HEK293 (cell line): ENCODE data around the gene STN1.

ENCODE experiments used
- CTCF ChIA-PET: fragments of 350-600 bp; formaldehyde crosslinking; extraction: SDS; loops from one replicate; lab custom pipeline; 2021; ENCODE audit warnings: antibody characterized with exemption; lab: Yijun Ruan, JAX
- POLR2A ChIA-PET: fragments of 300-600 bp; formaldehyde crosslinking; extraction: SDS; loops from one replicate; lab custom pipeline; 2020; ENCODE audit warnings: antibody characterized with exemption, inconsistent platforms; lab: Yijun Ruan, JAX
- H3K27ac ChIP-seq: fragments of 200-500 bp; sonication (Bioruptor generic); 2 replicates; pipeline ENCODE4 v1.5.1; 2014; ENCODE audit warnings: low read depth, low read length, control low read depth, inconsistent platforms; ENCODE audit errors: extremely low read depth
- H3K36me3 ChIP-seq, 2 experiments: fragments of 200-500 bp in 1 of 2; sonication (Bioruptor generic) in 1 of 2; 1 replicate in 1 of 2; 2 replicates in 1 of 2; pipeline ENCODE4 v1.5.1; 2014 to 2017; ENCODE audit warnings: inconsistent platforms in 2 of 2, low read length in 2 of 2; ENCODE audit not compliant: control insufficient read depth in 2 of 2, insufficient read depth in 1 of 2
- H3K4me1 ChIP-seq: fragments of 200-500 bp; sonication (Bioruptor generic); 2 replicates; pipeline ENCODE4 v1.5.1; 2014; ENCODE audit warnings: mild to moderate bottlenecking, low read length, inconsistent platforms; ENCODE audit not compliant: control insufficient read depth, insufficient read depth
- H3K4me3 ChIP-seq: 2 replicates; pipeline ENCODE4 v1.5.1; 2011; ENCODE audit warnings: low read depth, mild to moderate bottlenecking, control low read depth, low read length, moderate library complexity
- H3K9me3 ChIP-seq: fragments of 200-500 bp; sonication (Bioruptor generic); 2 replicates; pipeline ENCODE4 v1.5.1; 2014; ENCODE audit warnings: low read depth, low read length, inconsistent platforms; ENCODE audit not compliant: control insufficient read depth, insufficient read depth
- IKZF3 ChIP-seq: fragments of 450-650 bp; IDR thresholded peaks from 2 replicates; pipeline ENCODE4 v1.5.0; 2018; ENCODE audit warnings: missing biosample characterization, mild to moderate bottlenecking, missing genetic modification characterization, moderate library complexity
- KLF7 ChIP-seq: fragments of 450-650 bp; formaldehyde crosslinking; IDR thresholded peaks from 2 replicates; pipeline ENCODE4 v1.5.1; 2016; ENCODE audit warnings: missing biosample characterization, missing genetic modification characterization, borderline replicate concordance
- KLF8 ChIP-seq: fragments of 450-650 bp; formaldehyde crosslinking; IDR thresholded peaks from 2 replicates; pipeline ENCODE4 v1.5.1; 2016; ENCODE audit warnings: missing biosample characterization, missing genetic modification characterization
- PRDM2 ChIP-seq: fragments of 450-650 bp; formaldehyde crosslinking; IDR thresholded peaks from 2 replicates; pipeline ENCODE4 v1.5.1; 2016; ENCODE audit warnings: missing biosample characterization, missing genetic modification characterization, borderline replicate concordance
- SETDB1 ChIP-seq: IDR thresholded peaks from one replicate; pipeline ENCODE4 v1.6.1; 2017; ENCODE audit warnings: mild to moderate bottlenecking, low read length, moderate library complexity, mixed read lengths; ENCODE audit not compliant: insufficient read length
- ZBTB21 ChIP-seq: fragments of 450-650 bp; formaldehyde crosslinking; IDR thresholded peaks from 2 replicates; pipeline ENCODE4 v1.5.1; 2017; ENCODE audit warnings: missing biosample characterization, missing genetic modification characterization
- ZNF221 ChIP-seq: fragments of 450-650 bp; formaldehyde crosslinking; IDR thresholded peaks from 2 replicates; pipeline ENCODE4 v1.5.1; 2017; ENCODE audit warnings: missing biosample characterization, missing genetic modification characterization, borderline replicate concordance
- ZNF274 ChIP-seq, 2 experiments: fragments of 200-500 bp in 1 of 2; fragments of 450-650 bp in 1 of 2; sonication (Bioruptor generic) in 1 of 2; formaldehyde crosslinking in 1 of 2; IDR thresholded peaks; 2 replicates each; pipeline versions ENCODE4 v1.5.1 to v1.6.1; 2014 to 2016; ENCODE audit warnings: borderline replicate concordance in 1 of 2, inconsistent platforms in 1 of 2, low read length in 1 of 2, missing biosample characterization in 1 of 2, missing genetic modification characterization in 1 of 2
- ZNF302 ChIP-seq: fragments of 450-650 bp; formaldehyde crosslinking; IDR thresholded peaks from 2 replicates; pipeline ENCODE4 v1.5.1; 2016; ENCODE audit warnings: missing biosample characterization, missing genetic modification characterization, low read depth
- ZNF433 ChIP-seq: fragments of 450-650 bp; formaldehyde crosslinking; IDR thresholded peaks from 2 replicates; pipeline ENCODE4 v1.5.1; 2016; ENCODE audit warnings: missing biosample characterization, missing genetic modification characterization, low read depth
- ZNF501 ChIP-seq: fragments of 450-650 bp; formaldehyde crosslinking; IDR thresholded peaks from 2 replicates; pipeline ENCODE4 v1.5.1; 2016; ENCODE audit warnings: missing biosample characterization, missing genetic modification characterization
- ZNF514 ChIP-seq: fragments of 450-650 bp; formaldehyde crosslinking; IDR thresholded peaks from 2 replicates; pipeline ENCODE4 v1.5.1; 2016; ENCODE audit warnings: missing biosample characterization, missing genetic modification characterization
- ZNF518A ChIP-seq: fragments of 450-650 bp; formaldehyde crosslinking; conservative IDR thresholded peaks from 2 replicates; pipeline ENCODE4 v1.5.1; 2016; ENCODE audit warnings: low read depth, missing biosample characterization, missing genetic modification characterization
- ZNF549 ChIP-seq: fragments of 450-650 bp; IDR thresholded peaks from 2 replicates; pipeline ENCODE4 v1.5.1; 2018; ENCODE audit warnings: missing biosample characterization, missing genetic modification characterization, mild to moderate bottlenecking, inconsistent platforms, moderate library complexity
- ZNF580 ChIP-seq: fragments of 450-650 bp; formaldehyde crosslinking; IDR thresholded peaks from 2 replicates; pipeline ENCODE4 v1.5.1; 2016; ENCODE audit warnings: missing biosample characterization, missing genetic modification characterization
- ZNF585B ChIP-seq: fragments of 450-650 bp; formaldehyde crosslinking; IDR thresholded peaks from 2 replicates; pipeline ENCODE4 v1.5.1; 2016; ENCODE audit warnings: missing biosample characterization, missing genetic modification characterization
- ZNF623 ChIP-seq: fragments of 450-650 bp; formaldehyde crosslinking; IDR thresholded peaks from 2 replicates; pipeline ENCODE4 v1.5.1; 2016; ENCODE audit warnings: missing biosample characterization, missing genetic modification characterization
- ZNF707 ChIP-seq: fragments of 450-650 bp; formaldehyde crosslinking; IDR thresholded peaks from 2 replicates; pipeline ENCODE4 v1.5.1; 2016; ENCODE audit warnings: missing biosample characterization, missing genetic modification characterization
- ZNF768 ChIP-seq: fragments of 450-650 bp; formaldehyde crosslinking; IDR thresholded peaks from 2 replicates; pipeline ENCODE4 v1.5.1; 2018; ENCODE audit warnings: missing biosample characterization, mild to moderate bottlenecking, missing genetic modification characterization
- ZNF791 ChIP-seq: fragments of 450-650 bp; formaldehyde crosslinking; IDR thresholded peaks from 2 replicates; pipeline ENCODE4 v1.5.1; 2016; ENCODE audit warnings: missing biosample characterization, missing genetic modification characterization
- TF ChIP-seq, protein P1 (sequence below): IDR thresholded peaks from 2 replicates; pipeline ENCODE4 v1.6.1; 2011; ENCODE audit warnings: mild to moderate bottlenecking, low read depth, low read length, borderline replicate concordance

Gene STN1

DNA sequence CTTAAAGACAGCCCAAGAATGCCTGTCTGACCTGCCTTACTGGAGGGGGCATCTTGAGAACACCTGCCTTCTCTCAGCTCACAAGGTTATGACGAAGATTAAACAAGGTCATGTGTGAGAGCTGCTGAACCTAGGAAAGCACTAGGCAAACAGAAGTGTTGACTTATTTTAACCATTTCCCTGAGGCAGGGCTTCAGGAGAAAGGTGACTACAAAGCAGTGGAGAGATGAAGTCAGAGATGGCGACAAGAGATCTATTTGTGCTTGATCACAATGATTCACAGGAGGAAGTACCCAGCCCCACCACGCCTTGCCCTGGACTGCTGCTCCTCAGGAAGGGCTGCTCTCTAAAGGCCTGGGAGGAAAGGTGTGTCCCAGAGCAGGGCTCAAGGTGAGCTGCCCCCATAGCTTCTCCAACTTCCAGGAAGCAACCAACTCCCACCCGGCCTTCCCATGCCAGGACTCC, 27.8 kb downstream of the STN1 start:
- Histone ChIP-seq H3K4me3 (no peak overlapping the region), H3K9me3 (no peaks in the 10 kb centered on the region), H3K36me3 (peaks cover 0 to 28% of the 10 kb centered on the region in 2 experiments; a peak in 1 of 3 replicates), H3K27ac (no peak overlapping the region)
- POLR2A ChIA-PET: interaction anchor here (0.7 to 1.2 kb wide), 2 partner anchors 18 to 143 kb away, joined by 3 to 4 read pairs; no protein-coding TSS in a partner anchor
- CTCF ChIA-PET: interaction anchor here (0.5 to 2.0 kb wide), 11 partner anchors 18 to 416 kb away, joined by 3 to 10 read pairs (median 3); no protein-coding TSS in a partner anchor
- TF ChIP-seq KLF7 (tag by site-specific recombination) (no peak), ZNF501 (no peak), ZNF302 (tag by site-specific recombination) (no peak), ZNF514 (no peak), KLF8 (tag by site-specific recombination) (no peak), PRDM2 (tag by site-specific recombination) (no peak), ZNF585B (tag by site-specific recombination) (no peak), IKZF3 (tag by site-specific recombination) (no peak), ZNF707 (tag by site-specific recombination) (no peak), ZNF221 (no peak), ZNF549 (tag by site-specific recombination) (no peak)
- TF ChIP-seq, protein P1, sequence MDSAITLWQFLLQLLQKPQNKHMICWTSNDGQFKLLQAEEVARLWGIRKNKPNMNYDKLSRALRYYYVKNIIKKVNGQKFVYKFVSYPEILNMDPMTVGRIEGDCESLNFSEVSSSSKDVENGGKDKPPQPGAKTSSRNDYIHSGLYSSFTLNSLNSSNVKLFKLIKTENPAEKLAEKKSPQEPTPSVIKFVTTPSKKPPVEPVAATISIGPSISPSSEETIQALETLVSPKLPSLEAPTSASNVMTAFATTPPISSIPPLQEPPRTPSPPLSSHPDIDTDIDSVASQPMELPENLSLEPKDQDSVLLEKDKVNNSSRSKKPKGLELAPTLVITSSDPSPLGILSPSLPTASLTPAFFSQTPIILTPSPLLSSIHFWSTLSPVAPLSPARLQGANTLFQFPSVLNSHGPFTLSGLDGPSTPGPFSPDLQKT: no peak
- TF ChIP-seq, all 188 proteins: peak for 0
- peaks cover 10% of the 10 kb centered on the region for H3K4me1 ChIP-seq

- POLR2A ChIA-PET: interaction anchor here (0.7 kb wide), 1 partner anchor 142 kb away, joined by 3 read pairs; no protein-coding TSS in a partner anchor
- no peak overlapping the region for H3K27ac ChIP-seq
- TF ChIP-seq ZNF791 (tag by site-specific recombination) (no peak), ZNF274 (IDR thresholded peaks at IDR 0.05; ENCODE audit: low read length) (no peak), ZNF274 (tag by site-specific recombination; IDR thresholded peaks at IDR 0.05; ENCODE audit: borderline replicate concordance) (no peak), ZNF580 (no peak), ZNF433 (tag by site-specific recombination) (no peak), ZNF768 (tag by site-specific recombination) (no peak), ZNF518A (tag by site-specific recombination) (no peak), SETDB1 (no peak), ZNF623 (no peak), ZBTB21 (no peak)
These were observed 28.8 kb downstream of the STN1 start for GRCh38 chr10:103889121-103889720.

More at GRCh38 chr10:103889121-103889720, 28.8 kb downstream of the STN1 start:
- CTCF ChIA-PET: interaction anchor here (0.6 to 2.0 kb wide), 10 partner anchors 22 to 403 kb away, joined by 3 to 7 read pairs (median 4); no protein-coding TSS in a partner anchor
- H3K4me3 ChIP-seq: no peak overlapping the region
- H3K4me1 ChIP-seq: no peaks in the 10 kb centered on the region; the same call in 1 of the 2 replicates
- H3K9me3 ChIP-seq: no peaks in the 10 kb centered on the region
- H3K36me3 ChIP-seq: peaks cover 0 to 28% of the 10 kb centered on the region in 2 experiments; a peak in 1 of 3 replicates
